GM10847 (cell line): ENCODE measurements around the gene BCAT1.

ENCODE experiments used
- POLR2A ChIP-seq: IDR thresholded peaks from 2 replicates; pipeline ENCODE4 v1.6.1; 2011; ENCODE audit not compliant: insufficient read length; ENCODE audit errors: extremely low read depth

BCAT1 gene

DNA sequence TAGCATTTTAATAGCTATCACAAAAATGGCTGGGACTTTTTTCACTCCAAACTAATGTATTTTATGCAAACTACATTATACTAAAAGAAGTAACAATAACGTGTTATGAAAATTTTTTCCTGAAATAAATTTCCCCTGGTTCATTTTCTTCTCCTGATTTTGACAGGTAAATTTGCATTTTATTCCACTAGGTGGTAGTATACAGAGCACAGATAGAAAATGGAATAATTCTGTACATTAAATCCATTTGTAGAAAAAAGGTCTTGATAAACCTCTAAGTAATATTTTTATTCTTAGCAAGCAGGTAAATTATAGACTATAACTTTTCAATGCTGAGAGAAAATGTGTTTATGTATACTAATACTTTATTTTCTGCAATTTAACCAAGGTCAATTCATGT is 96.5 kb downstream of the BCAT1 start:
- TF ChIP-seq POLR2A: no peak

DNA sequence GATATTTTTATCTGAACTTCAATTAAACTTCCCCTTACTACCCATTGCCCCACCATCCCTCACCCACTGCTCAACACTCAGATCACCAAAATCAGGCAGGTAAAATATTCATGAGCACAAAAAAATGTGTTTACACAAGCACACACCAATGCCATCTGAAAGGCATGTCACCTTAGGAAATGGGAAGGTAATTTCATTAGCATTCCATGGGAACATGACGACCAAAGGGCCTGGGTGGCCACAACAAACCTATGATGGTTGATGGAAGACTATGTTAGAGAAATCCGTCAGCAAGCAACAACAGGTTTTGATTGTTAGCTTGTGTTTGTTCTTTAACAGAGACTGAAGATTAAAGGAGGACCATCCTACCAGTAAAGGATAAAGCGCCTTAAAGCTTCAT is 97.6 kb downstream of the BCAT1 start:
- no peak for TF ChIP-seq POLR2A

DNA sequence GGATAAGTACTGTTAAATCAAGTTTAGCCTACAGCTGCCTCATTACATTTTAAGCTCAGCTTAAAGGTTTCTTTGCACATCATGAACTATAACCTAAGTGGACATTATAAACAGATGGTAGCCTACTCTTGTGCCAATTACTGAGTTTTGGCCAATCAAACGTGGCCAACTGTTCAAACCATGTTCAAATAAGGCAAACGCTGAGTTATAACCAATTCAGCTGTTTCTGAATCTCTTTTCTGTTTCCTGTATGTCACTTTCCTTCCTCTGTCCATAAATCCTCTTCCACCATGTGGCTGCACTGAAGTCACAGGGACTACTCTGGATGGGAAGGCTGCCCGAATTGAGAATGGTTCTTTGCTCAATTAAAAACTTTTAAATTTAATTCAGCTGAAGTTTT is 98.4 kb downstream of the BCAT1 start:
- TF ChIP-seq POLR2A: no peak

DNA sequence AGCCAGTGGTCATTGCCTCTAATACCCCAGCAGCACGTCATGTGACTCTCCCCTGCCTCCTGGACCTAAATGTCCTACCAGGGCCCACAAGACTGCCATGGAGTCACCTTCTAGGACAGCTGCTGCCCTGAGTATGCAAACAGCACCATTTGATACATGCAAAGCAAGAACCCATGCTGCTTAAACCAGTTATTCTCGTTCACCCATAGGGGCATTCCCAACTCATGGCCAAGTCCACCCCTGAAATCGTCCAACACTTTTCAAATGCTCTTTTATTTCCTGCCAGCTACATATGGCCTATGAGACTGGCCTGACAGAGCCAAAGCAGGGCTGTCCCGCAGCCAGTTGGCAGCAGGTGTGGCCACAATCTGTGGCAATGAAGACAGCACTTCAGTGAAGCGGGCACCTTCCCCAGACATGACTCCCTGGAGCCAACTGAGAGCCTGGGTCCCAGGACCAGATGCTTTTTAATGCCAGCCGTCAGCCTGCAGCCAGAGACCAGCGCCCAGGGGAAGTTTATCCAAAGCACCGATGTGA is 99.9 kb downstream of the BCAT1 start:
- no peak for TF ChIP-seq POLR2A

DNA sequence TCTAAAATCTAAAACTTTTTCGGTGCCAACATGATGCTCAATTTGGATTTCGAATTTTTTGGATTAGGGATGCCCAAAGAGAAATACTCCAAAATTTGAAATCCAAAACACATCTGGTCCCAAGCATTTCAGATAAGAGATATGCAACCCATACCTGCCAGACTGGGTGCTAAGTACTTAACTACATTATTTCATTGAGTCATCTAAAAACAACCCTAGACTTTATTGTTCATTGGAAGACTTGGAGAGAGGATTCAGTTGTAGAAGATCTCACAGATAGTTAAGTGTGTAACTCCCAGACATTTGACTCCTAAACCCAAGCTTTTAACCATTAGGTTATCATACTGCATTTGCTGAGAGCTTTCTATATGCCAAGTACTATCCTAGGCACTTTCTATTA is 102.2 kb downstream of the BCAT1 start:
- TF ChIP-seq POLR2A: no peak

DNA sequence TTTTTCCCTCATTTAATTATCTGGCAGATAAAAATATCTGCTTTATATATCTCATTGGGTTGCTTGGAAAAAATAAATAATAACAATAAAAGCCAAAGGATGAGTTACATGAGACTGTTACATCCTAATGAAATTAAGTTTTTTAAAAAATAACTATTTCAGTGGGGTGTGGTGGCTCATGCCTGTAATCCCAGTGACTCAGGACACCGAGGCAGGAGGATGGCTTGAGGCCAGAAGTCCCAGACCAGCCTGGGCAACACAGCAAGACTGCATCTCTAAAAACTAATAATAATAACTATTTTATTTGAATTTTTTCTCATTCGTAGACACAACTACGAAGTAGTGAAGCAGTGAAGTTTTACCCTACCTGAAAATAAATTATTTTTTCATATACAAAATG is 103.3 kb downstream of the BCAT1 start:
- no peak for TF ChIP-seq POLR2A

DNA sequence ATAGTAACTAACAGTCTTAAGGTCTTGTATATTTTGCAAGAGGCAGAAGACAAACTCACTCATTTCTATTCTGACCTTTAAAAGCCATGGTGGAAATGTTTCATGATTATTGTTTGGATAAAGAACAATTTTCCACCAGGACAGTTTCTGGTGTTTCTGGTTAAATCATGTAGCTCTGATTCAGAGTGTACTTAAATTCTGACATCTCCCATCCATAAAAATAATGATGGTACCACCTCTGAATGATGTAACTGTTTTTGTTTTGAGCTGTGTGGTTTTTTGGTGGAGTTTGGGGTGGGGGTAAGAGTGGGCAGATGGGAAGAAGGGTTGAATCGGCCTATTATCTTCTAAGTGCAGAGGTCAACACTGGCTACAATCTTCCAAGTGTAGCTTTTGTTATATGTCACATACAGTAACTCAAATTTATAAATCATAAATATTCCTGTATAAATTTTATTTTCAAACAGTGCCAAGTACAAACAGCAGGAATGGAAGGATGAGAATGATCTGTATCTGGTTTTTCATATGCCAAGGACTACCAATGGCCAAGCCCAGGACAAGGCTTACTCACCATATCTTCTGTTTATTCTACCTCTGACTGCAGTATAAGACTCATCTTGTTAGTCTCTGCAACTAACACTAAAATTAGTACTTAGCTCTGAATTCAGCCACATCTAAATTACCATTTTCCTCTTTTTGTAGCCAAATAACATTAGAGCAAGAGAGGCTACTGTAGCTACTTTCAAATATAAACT is 108.7 kb downstream of the BCAT1 start:
- TF ChIP-seq POLR2A: no peak

DNA sequence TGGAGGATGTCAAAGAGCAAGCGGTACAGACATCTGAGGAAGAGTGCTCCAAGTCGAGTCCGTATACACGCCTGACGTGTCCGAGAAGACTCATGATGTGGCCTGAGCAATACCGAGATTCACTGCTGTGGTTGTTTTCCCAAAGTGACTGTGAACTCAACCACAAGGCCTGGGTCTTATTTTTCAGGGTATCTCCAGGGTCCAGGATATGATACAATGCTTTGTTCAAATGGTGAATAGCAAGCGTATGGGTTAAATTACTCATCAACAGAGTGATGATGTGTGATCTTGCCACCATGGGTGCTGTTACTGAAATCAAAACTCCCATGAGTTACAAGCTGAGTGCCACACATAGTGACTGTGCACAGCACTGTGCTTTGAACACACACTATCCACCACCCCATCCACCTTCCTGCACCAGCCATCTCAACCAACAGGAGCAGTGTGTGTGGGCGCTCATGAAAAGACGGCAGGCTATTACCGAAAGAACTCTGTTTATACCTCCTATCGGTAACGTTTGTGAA is 109.6 kb downstream of the BCAT1 start:
- TF ChIP-seq POLR2A: no peak

DNA sequence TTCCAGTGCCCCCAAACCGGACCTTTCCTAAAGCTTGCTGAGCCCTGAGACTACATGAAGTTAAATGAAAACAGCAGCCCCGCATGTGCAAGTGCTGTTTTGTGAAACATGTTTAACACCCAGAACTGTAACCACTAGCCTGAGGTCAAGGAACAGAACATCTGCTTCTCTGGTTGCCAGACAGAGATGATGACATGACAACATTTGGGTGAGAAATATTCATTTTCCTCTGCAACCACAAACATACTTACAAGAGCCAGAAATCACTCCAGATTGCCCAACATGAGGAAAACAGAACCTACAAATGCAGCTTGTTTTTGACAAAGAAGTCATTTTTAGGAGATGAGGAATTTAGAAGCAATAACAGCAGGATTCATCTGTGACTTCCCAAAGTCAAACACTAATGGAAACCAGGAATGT is 110.4 kb downstream of the BCAT1 start:
- no peak for TF ChIP-seq POLR2A

DNA sequence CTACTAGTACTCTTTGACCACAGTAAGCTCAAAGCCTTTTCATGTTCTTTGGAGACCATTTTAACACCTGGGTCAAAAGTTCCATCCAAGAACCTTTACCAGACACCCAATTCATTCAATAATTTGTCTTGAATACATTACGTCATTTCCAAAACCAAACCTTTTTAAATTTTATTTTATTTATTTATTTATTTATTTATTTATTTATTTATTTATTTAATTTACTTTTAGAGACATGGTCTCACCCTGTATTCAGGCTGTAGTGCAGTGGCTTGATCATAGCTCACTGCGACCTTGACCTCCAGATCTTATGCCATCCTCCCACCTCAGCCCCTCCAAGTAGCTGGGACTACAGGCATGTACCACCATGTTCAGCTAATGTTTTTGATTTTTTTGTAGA is 113.5 kb downstream of the BCAT1 start:
- no peak for TF ChIP-seq POLR2A

DNA sequence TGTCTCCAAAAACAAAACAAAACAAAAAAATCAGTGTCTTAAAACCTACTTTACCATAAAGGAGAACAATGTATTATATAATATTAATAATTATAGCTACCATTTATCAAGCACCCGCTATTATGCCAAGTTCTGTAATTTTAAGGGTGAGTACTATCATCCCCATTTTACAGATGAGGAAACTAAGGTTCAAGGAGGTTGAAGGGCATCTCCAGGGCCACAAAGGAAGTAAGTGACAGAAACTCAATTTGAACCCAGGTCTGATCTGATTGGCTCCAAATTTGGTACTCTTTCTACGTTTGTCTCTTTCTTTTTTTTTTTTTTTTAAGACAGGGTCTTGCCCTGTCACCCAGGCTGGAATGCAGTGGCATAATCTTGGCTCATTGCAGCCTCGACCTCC is 115.4 kb downstream of the BCAT1 start:
- no peak for TF ChIP-seq POLR2A

DNA sequence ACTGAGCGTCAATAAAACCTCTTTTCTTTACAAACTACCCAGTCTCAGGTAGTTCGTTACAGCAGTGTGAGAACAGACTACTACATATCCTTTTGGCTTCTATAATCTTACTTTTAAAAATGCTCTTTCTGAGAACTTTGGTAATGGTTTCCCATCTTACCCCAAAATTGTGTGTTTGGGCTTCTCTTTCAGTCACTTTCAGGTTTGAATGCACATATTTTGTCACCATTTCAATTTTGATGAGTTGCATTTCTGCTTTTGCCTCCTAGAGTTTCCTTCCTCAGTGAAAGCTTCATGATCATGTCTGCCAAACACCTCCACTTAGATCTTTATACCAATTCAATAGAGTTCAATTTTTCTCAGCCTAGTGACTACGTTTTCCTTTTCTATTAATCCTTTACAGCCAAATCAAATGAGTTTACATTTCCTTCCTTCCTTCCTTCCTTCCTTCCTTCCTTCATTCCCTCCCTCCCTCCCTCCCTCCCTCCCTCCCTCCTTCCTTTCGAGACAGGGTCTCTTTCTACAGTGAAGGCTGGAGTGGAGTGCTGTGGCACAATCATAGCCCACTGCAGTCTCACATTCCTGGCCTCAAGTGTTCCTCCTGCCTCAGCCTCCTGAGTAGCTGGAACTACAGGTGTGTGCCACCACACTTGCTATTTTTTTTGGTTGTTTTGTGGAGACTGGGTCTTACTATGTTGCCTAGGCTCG is 124.9 kb downstream of the BCAT1 start:
- no peak for TF ChIP-seq POLR2A

DNA sequence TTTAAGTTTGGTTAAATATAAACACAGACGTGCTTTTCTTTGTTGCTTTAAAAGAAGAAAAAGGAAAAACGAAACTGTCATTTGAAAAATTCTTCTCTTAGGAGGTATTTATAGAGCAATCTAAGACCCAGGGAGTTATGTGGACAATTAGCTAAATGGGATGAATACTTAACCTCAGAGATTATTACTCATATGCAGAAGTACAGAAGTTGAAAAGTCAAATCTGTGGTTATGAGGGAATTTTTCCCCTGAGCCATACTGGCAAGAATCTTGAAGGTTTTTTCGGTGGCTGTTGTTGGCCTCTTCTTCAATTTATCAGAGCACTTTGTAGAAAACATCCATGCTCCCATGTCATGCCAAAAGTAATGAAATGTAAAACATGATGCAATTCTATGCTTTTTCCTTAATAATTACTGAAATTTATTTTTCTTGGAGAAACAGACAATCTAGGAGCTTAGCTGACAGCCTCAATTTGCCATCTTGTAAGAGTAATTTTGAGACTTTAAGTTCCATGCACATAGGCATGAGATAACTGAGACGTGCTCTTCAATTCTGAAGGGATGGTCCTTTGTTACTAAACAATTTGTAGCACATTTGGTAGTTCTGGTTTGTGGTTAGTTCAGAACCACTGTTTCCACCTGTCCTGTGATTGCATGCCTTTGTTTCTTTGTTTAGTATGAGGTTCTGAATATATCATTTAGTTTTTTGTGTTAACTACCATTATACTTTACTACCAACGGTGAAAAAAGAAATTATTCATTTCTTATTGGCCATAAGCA is 126.6 kb downstream of the BCAT1 start:
- TF ChIP-seq POLR2A: no peak

DNA sequence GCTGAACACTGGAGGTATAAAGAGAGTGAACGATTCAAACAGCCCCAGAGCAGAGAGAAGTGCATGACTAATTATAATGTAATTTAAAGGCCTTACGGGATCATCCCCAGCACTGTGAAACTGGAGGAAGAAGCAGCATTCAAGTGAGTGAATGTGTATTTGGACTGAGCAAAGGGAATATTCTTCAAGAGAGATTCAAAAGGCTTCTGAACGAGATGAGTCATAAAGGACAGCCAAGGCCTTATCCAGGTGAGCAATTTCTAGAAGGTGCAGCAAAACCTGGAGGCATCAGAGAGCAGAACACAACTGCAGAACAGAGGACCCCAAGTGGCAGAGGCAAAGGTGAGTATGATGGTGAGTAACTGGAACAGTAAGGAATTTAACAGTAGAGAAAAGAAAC is 127.2 kb downstream of the BCAT1 start:
- TF ChIP-seq POLR2A: no peak

DNA sequence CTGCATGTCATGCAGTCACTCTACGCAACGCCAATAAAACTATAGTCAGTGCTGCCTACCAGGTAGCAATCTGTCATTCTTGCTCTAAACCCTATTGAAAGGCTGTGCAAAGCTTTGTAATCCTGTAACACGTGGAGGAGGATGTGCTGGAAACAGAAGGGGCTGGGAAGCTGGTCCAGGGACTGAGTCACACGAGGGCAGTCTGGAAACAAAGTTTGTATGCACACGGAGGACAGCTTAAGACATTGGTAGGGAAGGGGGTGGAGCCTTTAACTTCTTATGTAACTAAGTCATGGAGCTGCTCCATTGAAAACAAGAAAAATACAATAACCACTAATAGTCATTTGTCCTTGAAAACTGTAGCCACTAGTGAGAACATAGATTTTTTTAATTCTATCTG is 128.0 kb downstream of the BCAT1 start:
- no peak for TF ChIP-seq POLR2A

DNA sequence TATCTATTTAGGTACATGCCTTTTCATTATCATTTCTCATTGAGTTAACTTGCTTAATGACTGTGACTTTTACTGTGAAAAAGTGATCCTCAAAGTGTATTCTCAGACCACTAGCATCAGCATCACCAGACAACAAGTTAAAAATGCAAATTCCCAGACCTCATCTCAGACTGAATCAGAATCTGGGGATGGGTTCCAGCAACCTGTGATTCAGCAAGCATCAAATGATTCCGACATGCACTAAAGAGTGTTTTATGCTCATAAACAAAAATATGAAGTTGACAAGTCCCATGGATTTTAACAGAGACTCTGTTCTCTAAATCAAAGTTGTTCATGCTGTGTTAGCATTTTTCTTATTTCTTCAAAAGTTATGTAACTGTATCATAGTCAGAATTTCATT is 130.6 kb downstream of the BCAT1 start:
- TF ChIP-seq POLR2A: no peak

DNA sequence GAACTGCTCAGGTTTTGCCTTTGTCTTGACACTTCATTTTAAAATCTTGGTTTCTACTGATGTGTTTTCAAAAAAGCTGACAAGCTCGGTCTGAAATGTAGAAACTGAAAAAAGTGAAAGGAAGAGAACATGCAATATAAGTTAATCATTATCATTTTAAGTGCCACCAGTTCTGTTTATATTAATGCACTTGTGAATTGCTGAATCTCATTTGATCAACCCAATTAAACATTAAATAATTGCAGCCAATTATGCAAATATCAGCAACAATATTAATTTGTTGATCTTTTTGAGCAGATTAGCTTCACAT is 133.8 kb downstream of the BCAT1 start:
- no peak for TF ChIP-seq POLR2A
